ENCODE data around the gene LRRC8D. TPM values are rescaled to one million over a fixed set of nuclear protein-coding genes. Genes with fewer than 3 reads are reported as not detected.

The LRRC8D gene
- total and polyA plus RNA-seq, 9 of the 15 experiments (the other 6 are each of a cell fraction or from before 2014, with no cell fraction given): 3.4 to 53.9 (median 15.9) TPM

- TF ChIP-seq, protein P1, sequence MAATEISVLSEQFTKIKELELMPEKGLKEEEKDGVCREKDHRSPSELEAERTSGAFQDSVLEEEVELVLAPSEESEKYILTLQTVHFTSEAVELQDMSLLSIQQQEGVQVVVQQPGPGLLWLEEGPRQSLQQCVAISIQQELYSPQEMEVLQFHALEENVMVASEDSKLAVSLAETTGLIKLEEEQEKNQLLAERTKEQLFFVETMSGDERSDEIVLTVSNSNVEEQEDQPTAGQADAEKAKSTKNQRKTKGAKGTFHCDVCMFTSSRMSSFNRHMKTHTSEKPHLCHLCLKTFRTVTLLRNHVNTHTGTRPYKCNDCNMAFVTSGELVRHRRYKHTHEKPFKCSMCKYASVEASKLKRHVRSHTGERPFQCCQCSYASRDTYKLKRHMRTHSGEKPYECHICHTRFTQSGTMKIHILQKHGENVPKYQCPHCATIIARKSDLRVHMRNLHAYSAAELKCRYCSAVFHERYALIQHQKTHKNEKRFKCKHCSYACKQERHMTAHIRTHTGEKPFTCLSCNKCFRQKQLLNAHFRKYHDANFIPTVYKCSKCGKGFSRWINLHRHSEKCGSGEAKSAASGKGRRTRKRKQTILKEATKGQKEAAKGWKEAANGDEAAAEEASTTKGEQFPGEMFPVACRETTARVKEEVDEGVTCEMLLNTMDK (IDR thresholded peaks at IDR 0.05; ENCODE audit: borderline replicate concordance, insufficient read depth, low read depth, low read length, poor library complexity, severe bottlenecking): peak; percentile 2
- no peak for TF ChIP-seq ZNF785 (CRISPR knock-in tag; IDR thresholded peaks at IDR 0.05)
- peak; percentile 79 for TF ChIP-seq CTBP1 (IDR thresholded peaks at IDR 0.05; ENCODE audit: borderline replicate concordance)
- TF ChIP-seq POLR2AphosphoS2 (IDR thresholded peaks at IDR 0.05; ENCODE audit: low read length): no peak
- no peak for TF ChIP-seq JUNB (CRISPR knock-in tag; conservative IDR thresholded peaks at IDR 0.05)
- TF ChIP-seq PHTF2 (CRISPR knock-in tag; IDR thresholded peaks at IDR 0.05): no peak
- no peak for TF ChIP-seq MYNN (IDR thresholded peaks at IDR 0.05)
- TF ChIP-seq MYNN (CRISPR knock-in tag; IDR thresholded peaks at IDR 0.05): no peak
- no peak; the same call in 1 of the 2 replicates for TF ChIP-seq HCFC1 (IDR thresholded peaks at IDR 0.05; ENCODE audit: low read depth, low read length)
- TF ChIP-seq TGIF2 (CRISPR knock-in tag; IDR thresholded peaks at IDR 0.05): 0 out of 2 replicates have a peak, but pooled peaks have one; percentile 46
- TF ChIP-seq PHB (CRISPR knock-in tag; IDR thresholded peaks at IDR 0.05): 0 out of 2 replicates have a peak, but pooled peaks have one; percentile 69
- TF ChIP-seq NCOR1 (IDR thresholded peaks at IDR 0.05): peak; percentile 8; the same call in 1 of the 2 replicates
- no peak for TF ChIP-seq SRSF9 (IDR thresholded peaks at IDR 0.05; ENCODE audit: borderline replicate concordance, low read depth, low read length)
- no peak for TF ChIP-seq ZFPM2 (CRISPR knock-in tag; IDR thresholded peaks at IDR 0.05)
- peak; percentile 94 for TF ChIP-seq KLF16 (IDR thresholded peaks at IDR 0.05)
- peak; percentile 21; the same call in 1 of the 2 replicates for TF ChIP-seq TFAP4 (CRISPR knock-in tag; IDR thresholded peaks at IDR 0.05; ENCODE audit: borderline replicate concordance)
- TF ChIP-seq SAFB (IDR thresholded peaks at IDR 0.05; ENCODE audit: borderline replicate concordance, low read depth, low read length): peak; percentile 30; the same call in 1 of the 2 replicates
- TF ChIP-seq, protein P2, sequence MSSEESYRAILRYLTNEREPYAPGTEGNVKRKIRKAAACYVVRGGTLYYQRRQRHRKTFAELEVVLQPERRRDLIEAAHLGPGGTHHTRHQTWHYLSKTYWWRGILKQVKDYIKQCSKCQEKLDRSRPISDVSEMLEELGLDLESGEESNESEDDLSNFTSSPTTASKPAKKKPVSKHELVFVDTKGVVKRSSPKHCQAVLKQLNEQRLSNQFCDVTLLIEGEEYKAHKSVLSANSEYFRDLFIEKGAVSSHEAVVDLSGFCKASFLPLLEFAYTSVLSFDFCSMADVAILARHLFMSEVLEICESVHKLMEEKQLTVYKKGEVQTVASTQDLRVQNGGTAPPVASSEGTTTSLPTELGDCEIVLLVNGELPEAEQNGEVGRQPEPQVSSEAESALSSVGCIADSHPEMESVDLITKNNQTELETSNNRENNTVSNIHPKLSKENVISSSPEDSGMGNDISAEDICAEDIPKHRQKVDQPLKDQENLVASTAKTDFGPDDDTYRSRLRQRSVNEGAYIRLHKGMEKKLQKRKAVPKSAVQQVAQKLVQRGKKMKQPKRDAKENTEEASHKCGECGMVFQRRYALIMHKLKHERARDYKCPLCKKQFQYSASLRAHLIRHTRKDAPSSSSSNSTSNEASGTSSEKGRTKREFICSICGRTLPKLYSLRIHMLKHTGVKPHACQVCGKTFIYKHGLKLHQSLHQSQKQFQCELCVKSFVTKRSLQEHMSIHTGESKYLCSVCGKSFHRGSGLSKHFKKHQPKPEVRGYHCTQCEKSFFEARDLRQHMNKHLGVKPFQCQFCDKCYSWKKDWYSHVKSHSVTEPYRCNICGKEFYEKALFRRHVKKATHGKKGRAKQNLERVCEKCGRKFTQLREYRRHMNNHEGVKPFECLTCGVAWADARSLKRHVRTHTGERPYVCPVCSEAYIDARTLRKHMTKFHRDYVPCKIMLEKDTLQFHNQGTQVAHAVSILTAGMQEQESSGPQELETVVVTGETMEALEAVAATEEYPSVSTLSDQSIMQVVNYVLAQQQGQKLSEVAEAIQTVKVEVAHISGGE (CRISPR knock-in tag; IDR thresholded peaks at IDR 0.05): no peak; a peak in 1 of 6 replicates
- peak; percentile 92 for TF ChIP-seq CCNT2 (IDR thresholded peaks at IDR 0.05; ENCODE audit: borderline replicate concordance, extremely low read depth, insufficient read length, low read depth, low read length)
- TF ChIP-seq ZNF77 (CRISPR knock-in tag; IDR thresholded peaks at IDR 0.05): no peak
Observed at GRCh38 chr1:89821322-89822108, 683 bp downstream of the LRRC8D start (continued).
